ENCODE data around the gene C16orf78. TPM values are rescaled to one million over a fixed set of nuclear protein-coding genes. Genes with fewer than 3 reads are reported as not detected.
"Not testable (repeated sequence)": the region's sequence is repeated elsewhere in the genome, so short reads cannot be mapped to it uniquely, and the experiment has no call there.

Gene C16orf78
- total RNA-seq, 1 experiment from 2014 or later, result not detected

DNA sequence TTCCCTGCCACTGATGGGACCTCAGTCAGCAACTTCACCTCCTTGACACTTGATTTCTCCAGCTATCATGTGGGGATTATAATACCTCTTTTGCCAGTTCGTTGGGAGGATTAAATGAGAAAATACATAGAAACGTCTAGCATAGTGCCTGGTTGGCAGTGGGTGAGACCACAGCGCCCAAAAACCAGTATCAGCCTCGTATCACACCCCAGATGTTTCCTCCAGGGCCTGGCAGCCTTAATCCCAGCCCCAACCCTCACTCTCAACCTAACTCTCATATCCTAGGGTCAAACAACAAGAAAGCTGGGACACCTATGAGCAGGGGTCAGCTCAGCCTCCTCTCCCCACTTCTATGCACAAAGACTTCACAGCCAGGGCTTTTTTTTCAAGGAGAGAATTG lies 14.0 kb upstream of the C16orf78 start (continued):
- TF ChIP-seq, protein P1, sequence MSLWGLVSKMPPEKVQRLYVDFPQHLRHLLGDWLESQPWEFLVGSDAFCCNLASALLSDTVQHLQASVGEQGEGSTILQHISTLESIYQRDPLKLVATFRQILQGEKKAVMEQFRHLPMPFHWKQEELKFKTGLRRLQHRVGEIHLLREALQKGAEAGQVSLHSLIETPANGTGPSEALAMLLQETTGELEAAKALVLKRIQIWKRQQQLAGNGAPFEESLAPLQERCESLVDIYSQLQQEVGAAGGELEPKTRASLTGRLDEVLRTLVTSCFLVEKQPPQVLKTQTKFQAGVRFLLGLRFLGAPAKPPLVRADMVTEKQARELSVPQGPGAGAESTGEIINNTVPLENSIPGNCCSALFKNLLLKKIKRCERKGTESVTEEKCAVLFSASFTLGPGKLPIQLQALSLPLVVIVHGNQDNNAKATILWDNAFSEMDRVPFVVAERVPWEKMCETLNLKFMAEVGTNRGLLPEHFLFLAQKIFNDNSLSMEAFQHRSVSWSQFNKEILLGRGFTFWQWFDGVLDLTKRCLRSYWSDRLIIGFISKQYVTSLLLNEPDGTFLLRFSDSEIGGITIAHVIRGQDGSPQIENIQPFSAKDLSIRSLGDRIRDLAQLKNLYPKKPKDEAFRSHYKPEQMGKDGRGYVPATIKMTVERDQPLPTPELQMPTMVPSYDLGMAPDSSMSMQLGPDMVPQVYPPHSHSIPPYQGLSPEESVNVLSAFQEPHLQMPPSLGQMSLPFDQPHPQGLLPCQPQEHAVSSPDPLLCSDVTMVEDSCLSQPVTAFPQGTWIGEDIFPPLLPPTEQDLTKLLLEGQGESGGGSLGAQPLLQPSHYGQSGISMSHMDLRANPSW (CRISPR knock-in tag; conservative IDR thresholded peaks at IDR 0.05; ENCODE audit: low read depth), result no peak
- TF ChIP-seq, protein P2, sequence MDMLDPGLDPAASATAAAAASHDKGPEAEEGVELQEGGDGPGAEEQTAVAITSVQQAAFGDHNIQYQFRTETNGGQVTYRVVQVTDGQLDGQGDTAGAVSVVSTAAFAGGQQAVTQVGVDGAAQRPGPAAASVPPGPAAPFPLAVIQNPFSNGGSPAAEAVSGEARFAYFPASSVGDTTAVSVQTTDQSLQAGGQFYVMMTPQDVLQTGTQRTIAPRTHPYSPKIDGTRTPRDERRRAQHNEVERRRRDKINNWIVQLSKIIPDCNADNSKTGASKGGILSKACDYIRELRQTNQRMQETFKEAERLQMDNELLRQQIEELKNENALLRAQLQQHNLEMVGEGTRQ (CRISPR knock-in tag; IDR thresholded peaks at IDR 0.05), result no peak
- TF ChIP-seq TEAD1 (CRISPR knock-in tag; IDR thresholded peaks at IDR 0.05) (no peak), IRF2 (CRISPR knock-in tag; IDR thresholded peaks at IDR 0.05; ENCODE audit: borderline replicate concordance, low read depth) (no peak)

DNA sequence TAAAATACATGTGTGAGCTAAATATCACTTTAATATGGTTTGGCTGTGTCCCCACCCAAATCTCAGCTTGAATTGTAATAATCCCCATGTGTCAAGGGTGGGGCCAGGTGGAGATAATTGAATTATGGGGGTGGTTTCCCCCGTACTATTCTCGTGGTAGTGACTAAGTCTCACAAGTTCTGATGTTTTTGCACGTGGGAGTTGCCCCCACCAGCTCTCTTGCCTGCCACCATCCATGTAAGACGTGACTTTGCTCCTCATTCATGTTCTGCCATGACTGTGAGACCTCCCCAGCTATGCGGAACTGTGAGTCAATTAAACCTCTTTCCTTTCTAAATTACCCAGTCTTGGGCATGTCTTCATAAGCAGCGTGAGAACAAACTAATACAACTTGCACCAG lies 11.9 kb upstream of the C16orf78 start:
- Mint-ChIP-seq H3K9me3 (peaks cover 10% of the 10 kb centered on the region), H3K4me1 (peaks cover 44% of the 10 kb centered on the region), H3K36me3 (peaks cover 12% of the 10 kb centered on the region)
- CTCF ChIA-PET, result interaction anchor here (1.1 to 4.7 kb wide), 2 partner anchors 9 to 12 kb away, joined by 7 to 27 read pairs; no protein-coding TSS in a partner anchor
- H3K27me3 Mint-ChIP-seq (ENCODE audit: low read depth); H3K27ac Mint-ChIP-seq; POLR2A ChIA-PET; ATAC-seq; DNase-seq (ENCODE audit: low spot score); H3K4me3 Mint-ChIP-seq: not testable (repeated sequence)

DNA sequence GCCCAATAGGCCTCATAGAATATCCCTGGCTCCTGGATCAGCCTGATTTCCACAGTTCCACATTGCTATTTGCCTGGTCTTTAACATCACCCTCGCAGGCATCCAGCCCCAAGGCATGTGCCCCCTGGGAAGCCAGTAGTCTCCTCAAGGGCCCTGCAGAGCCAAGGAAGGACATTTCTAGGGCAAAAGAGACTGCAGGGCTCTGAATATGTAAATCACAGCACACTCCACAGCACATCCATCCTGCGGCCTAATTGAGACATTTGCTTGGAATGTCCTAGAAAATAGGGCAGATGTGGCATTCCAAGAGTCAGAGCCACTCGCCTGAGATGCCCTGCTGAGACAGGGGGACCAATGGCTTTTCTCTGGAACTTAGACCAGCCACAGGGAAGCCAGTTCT lies 11.4 kb upstream of the C16orf78 start:
- H3K27ac Mint-ChIP-seq, result no peak overlapping the region

More for the DNA sequence above, 11.4 kb upstream of the C16orf78 start:
- Mint-ChIP-seq H3K4me3 (no peak overlapping the region), H3K9me3 (peaks cover 10% of the 10 kb centered on the region), H3K27me3 (ENCODE audit: low read depth) (peaks cover 7% of the 10 kb centered on the region; the same call in 1 of the 2 replicates), H3K36me3 (peaks cover 12% of the 10 kb centered on the region), H3K4me1 (peaks cover 47% of the 10 kb centered on the region)
- POLR2A ChIA-PET, result no interaction called here
- DNase-seq (ENCODE audit: low spot score), result no peak
- CTCF ChIA-PET, result interaction anchor here (1.1 kb wide), 1 partner anchor 9 kb away, joined by 7 read pairs; no protein-coding TSS in a partner anchor
- TF ChIP-seq ATF1 (CRISPR knock-in tag; IDR thresholded peaks at IDR 0.05) (no peak), RELA (CRISPR knock-in tag; IDR thresholded peaks at IDR 0.05; ENCODE audit: borderline replicate concordance) (no peak), TEAD1 (CRISPR knock-in tag; IDR thresholded peaks at IDR 0.05) (no peak), JAZF1 (CRISPR knock-in tag; IDR thresholded peaks at IDR 0.05) (no peak), ZBTB21 (CRISPR knock-in tag; IDR thresholded peaks at IDR 0.05; ENCODE audit: borderline replicate concordance) (no peak), ZNF423 (CRISPR knock-in tag; IDR thresholded peaks at IDR 0.05) (no peak), OVOL2 (CRISPR knock-in tag; IDR thresholded peaks at IDR 0.05; ENCODE audit: borderline replicate concordance) (no peak), SP1 (CRISPR knock-in tag; conservative IDR thresholded peaks at IDR 0.05) (no peak), HMGA2 (CRISPR knock-in tag; IDR thresholded peaks at IDR 0.05) (no peak), NR3C1 (CRISPR knock-in tag; conservative IDR thresholded peaks at IDR 0.05; ENCODE audit: low read depth) (no peak), RORB (CRISPR knock-in tag; IDR thresholded peaks at IDR 0.05) (no peak), TP53 (CRISPR knock-in tag; IDR thresholded peaks at IDR 0.05) (no peak), GTF2I (CRISPR knock-in tag; conservative IDR thresholded peaks at IDR 0.05) (no peak)
- TF ChIP-seq, protein P3, sequence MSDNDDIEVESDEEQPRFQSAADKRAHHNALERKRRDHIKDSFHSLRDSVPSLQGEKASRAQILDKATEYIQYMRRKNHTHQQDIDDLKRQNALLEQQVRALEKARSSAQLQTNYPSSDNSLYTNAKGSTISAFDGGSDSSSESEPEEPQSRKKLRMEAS (CRISPR knock-in tag; IDR thresholded peaks at IDR 0.05), result no peak
- TF ChIP-seq, protein P4, sequence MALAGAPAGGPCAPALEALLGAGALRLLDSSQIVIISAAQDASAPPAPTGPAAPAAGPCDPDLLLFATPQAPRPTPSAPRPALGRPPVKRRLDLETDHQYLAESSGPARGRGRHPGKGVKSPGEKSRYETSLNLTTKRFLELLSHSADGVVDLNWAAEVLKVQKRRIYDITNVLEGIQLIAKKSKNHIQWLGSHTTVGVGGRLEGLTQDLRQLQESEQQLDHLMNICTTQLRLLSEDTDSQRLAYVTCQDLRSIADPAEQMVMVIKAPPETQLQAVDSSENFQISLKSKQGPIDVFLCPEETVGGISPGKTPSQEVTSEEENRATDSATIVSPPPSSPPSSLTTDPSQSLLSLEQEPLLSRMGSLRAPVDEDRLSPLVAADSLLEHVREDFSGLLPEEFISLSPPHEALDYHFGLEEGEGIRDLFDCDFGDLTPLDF (CRISPR knock-in tag; IDR thresholded peaks at IDR 0.05), result no peak
- TF ChIP-seq, protein P5, sequence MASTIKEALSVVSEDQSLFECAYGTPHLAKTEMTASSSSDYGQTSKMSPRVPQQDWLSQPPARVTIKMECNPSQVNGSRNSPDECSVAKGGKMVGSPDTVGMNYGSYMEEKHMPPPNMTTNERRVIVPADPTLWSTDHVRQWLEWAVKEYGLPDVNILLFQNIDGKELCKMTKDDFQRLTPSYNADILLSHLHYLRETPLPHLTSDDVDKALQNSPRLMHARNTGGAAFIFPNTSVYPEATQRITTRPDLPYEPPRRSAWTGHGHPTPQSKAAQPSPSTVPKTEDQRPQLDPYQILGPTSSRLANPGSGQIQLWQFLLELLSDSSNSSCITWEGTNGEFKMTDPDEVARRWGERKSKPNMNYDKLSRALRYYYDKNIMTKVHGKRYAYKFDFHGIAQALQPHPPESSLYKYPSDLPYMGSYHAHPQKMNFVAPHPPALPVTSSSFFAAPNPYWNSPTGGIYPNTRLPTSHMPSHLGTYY (CRISPR knock-in tag; IDR thresholded peaks at IDR 0.05), result no peak
- TF ChIP-seq, protein P6, sequence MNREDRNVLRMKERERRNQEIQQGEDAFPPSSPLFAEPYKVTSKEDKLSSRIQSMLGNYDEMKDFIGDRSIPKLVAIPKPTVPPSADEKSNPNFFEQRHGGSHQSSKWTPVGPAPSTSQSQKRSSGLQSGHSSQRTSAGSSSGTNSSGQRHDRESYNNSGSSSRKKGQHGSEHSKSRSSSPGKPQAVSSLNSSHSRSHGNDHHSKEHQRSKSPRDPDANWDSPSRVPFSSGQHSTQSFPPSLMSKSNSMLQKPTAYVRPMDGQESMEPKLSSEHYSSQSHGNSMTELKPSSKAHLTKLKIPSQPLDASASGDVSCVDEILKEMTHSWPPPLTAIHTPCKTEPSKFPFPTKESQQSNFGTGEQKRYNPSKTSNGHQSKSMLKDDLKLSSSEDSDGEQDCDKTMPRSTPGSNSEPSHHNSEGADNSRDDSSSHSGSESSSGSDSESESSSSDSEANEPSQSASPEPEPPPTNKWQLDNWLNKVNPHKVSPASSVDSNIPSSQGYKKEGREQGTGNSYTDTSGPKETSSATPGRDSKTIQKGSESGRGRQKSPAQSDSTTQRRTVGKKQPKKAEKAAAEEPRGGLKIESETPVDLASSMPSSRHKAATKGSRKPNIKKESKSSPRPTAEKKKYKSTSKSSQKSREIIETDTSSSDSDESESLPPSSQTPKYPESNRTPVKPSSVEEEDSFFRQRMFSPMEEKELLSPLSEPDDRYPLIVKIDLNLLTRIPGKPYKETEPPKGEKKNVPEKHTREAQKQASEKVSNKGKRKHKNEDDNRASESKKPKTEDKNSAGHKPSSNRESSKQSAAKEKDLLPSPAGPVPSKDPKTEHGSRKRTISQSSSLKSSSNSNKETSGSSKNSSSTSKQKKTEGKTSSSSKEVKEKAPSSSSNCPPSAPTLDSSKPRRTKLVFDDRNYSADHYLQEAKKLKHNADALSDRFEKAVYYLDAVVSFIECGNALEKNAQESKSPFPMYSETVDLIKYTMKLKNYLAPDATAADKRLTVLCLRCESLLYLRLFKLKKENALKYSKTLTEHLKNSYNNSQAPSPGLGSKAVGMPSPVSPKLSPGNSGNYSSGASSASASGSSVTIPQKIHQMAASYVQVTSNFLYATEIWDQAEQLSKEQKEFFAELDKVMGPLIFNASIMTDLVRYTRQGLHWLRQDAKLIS (CRISPR knock-in tag; IDR thresholded peaks at IDR 0.05; ENCODE audit: borderline replicate concordance), result no peak
- TF ChIP-seq, protein P7, sequence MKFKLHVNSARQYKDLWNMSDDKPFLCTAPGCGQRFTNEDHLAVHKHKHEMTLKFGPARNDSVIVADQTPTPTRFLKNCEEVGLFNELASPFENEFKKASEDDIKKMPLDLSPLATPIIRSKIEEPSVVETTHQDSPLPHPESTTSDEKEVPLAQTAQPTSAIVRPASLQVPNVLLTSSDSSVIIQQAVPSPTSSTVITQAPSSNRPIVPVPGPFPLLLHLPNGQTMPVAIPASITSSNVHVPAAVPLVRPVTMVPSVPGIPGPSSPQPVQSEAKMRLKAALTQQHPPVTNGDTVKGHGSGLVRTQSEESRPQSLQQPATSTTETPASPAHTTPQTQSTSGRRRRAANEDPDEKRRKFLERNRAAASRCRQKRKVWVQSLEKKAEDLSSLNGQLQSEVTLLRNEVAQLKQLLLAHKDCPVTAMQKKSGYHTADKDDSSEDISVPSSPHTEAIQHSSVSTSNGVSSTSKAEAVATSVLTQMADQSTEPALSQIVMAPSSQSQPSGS (CRISPR knock-in tag; IDR thresholded peaks at IDR 0.05; ENCODE audit: borderline replicate concordance, low read depth), result no peak
- peak; percentile 82 for ATAC-seq

All from WTC11 (cell line).